ENCODE results near the gene C10orf71.

C10orf71 gene

GRCh38 chr10:49302088-49302487 is 3.1 kb downstream of the C10orf71 start:
- no peak overlapping the region for H3K4me3 ChIP-seq (ENCODE audit: control insufficient read depth, low read depth, low read length)
- no peak for TF ChIP-seq CTCF (IDR thresholded peaks at IDR 0.05; ENCODE audit: control insufficient read depth, insufficient read depth, low read depth, low read length, missing control alignments)
- DNase-seq (ENCODE audit: low read depth): no peak

- H3K4me3 ChIP-seq (ENCODE audit: control insufficient read depth, low read depth, low read length): no peak overlapping the region
- no peak for TF ChIP-seq CTCF (IDR thresholded peaks at IDR 0.05; ENCODE audit: control insufficient read depth, insufficient read depth, low read depth, low read length, missing control alignments)
- no peak for DNase-seq (ENCODE audit: low read depth)
Measured at GRCh38 chr10:49303711-49304110, 4.7 kb downstream of the C10orf71 start.

- DNase-seq (ENCODE audit: low read depth): no peak
- no peak for TF ChIP-seq CTCF (IDR thresholded peaks at IDR 0.05; ENCODE audit: control insufficient read depth, insufficient read depth, low read depth, low read length, missing control alignments)
- no peak overlapping the region for H3K4me3 ChIP-seq (ENCODE audit: control insufficient read depth, low read depth, low read length)
Measured at GRCh38 chr10:49304137-49304536, 5.2 kb downstream of the C10orf71 start.

GRCh38 chr10:49307921-49308320 is 9.0 kb downstream of the C10orf71 start:
- H3K4me3 ChIP-seq (ENCODE audit: control insufficient read depth, low read depth, low read length): no peak overlapping the region
- no peak for DNase-seq (ENCODE audit: low read depth)
- no peak for TF ChIP-seq CTCF (IDR thresholded peaks at IDR 0.05; ENCODE audit: control insufficient read depth, insufficient read depth, low read depth, low read length, missing control alignments)

- H3K4me3 ChIP-seq (ENCODE audit: control insufficient read depth, low read depth, low read length): no peak overlapping the region
Measured at GRCh38 chr10:49308881-49309280, 9.9 kb downstream of the C10orf71 start.

GRCh38 chr10:49309691-49310411 is 10.9 kb downstream of the C10orf71 start:
- DNase-seq (ENCODE audit: low read depth): no peak
- no peak overlapping the region for H3K4me3 ChIP-seq (ENCODE audit: control insufficient read depth, low read depth, low read length)
- TF ChIP-seq CTCF (IDR thresholded peaks at IDR 0.05; ENCODE audit: control insufficient read depth, insufficient read depth, low read depth, low read length, missing control alignments): no peak

More at GRCh38 chr10:49308881-49309280, 9.9 kb downstream of the C10orf71 start:
- TF ChIP-seq CTCF (IDR thresholded peaks at IDR 0.05; ENCODE audit: control insufficient read depth, insufficient read depth, low read depth, low read length, missing control alignments): no peak
- DNase-seq (ENCODE audit: low read depth): no peak

Data from AG09309 (cell line).